Naive thymus-derived CD4-positive, alpha-beta T cell (primary cell): ENCODE data around the gene PARP1. TPM values are rescaled to one million over a fixed set of nuclear protein-coding genes. Genes with fewer than 3 reads are reported as not detected.

Experiments
- ATAC-seq: fragments of 150-1000 bp; cut with Tn5 transposase; 2 replicates; pipeline ENCODE4 v1.10.0; 2021; ENCODE audit warnings: mild to moderate bottlenecking, moderate library complexity
- CTCF ChIA-PET: fragments of 350-600 bp; sonication (Branson Sonifier 250); formaldehyde crosslinking; loops from one replicate; lab custom pipeline; 2021; ENCODE audit warnings: antibody characterized with exemption; lab: Charles Lee
- POLR2A ChIA-PET: fragments of 350-600 bp; sonication (Branson Sonifier 250); formaldehyde crosslinking; loops from one replicate; lab custom pipeline; 2021; ENCODE audit warnings: antibody characterized with exemption, inconsistent platforms; lab: Charles Lee
- DNase-seq, 9 donors: peaks; one replicate each; pipeline versions ENCODE4 v3.0.0 to v3.0.0-alpha.2; 2020 to 2022; ENCODE audit warnings: mixed read lengths in 1 of 9
- H3K27ac ChIP-seq: one replicate; pipeline ENCODE4 v1.7.0; 2013; ENCODE audit warnings: mild to moderate bottlenecking, low read depth, low read length, moderate library complexity
- H3K27me3 ChIP-seq, 2 donors: one replicate each; pipeline ENCODE4 v1.7.0; 2013; ENCODE audit warnings: low read length in 2 of 2, mild to moderate bottlenecking in 2 of 2, moderate library complexity in 2 of 2; ENCODE audit not compliant: control insufficient read depth in 2 of 2, insufficient read depth in 2 of 2
- H3K36me3 ChIP-seq, 3 experiments: 1 replicate in 2 of 3; 2 replicates in 1 of 3; pipeline ENCODE4 v1.7.0; 2013; ENCODE audit warnings: low read length in 3 of 3, mild to moderate bottlenecking in 3 of 3, moderate library complexity in 1 of 3; ENCODE audit not compliant: insufficient read depth in 3 of 3, control insufficient read depth in 2 of 3
- H3K4me1 ChIP-seq, 2 donors: one replicate each; pipeline ENCODE4 v1.7.0; 2013; ENCODE audit warnings: low read length in 2 of 2, mild to moderate bottlenecking in 2 of 2, moderate library complexity in 1 of 2; ENCODE audit not compliant: control insufficient read depth in 2 of 2, insufficient read depth in 2 of 2
- H3K4me3 ChIP-seq: 2 replicates; pipeline ENCODE4 v1.7.0; 2013; ENCODE audit warnings: mild to moderate bottlenecking, low read length
- H3K9me3 ChIP-seq, 3 experiments: 1 replicate in 2 of 3; 2 replicates in 1 of 3; pipeline ENCODE4 v1.7.0; 2013; ENCODE audit warnings: low read length in 3 of 3; ENCODE audit not compliant: control insufficient read depth in 2 of 3
- H3K27ac Mint-ChIP-seq, 9 donors: one replicate each; pipeline ENCODE4 v1.8.0; 2020 to 2022; ENCODE audit warnings: mixed read lengths in 9 of 9, mild to moderate bottlenecking in 8 of 9, moderate library complexity in 5 of 9, inconsistent platforms in 2 of 9
- H3K27me3 Mint-ChIP-seq, 5 donors: one replicate each; pipeline ENCODE4 v1.8.0; 2021 to 2022; ENCODE audit warnings: mixed read lengths in 5 of 5, mild to moderate bottlenecking in 1 of 5
- H3K36me3 Mint-ChIP-seq, 5 donors: one replicate each; pipeline ENCODE4 v1.8.0; 2020 to 2022; ENCODE audit warnings: mixed read lengths in 5 of 5, mild to moderate bottlenecking in 3 of 5, inconsistent platforms in 1 of 5
- H3K4me1 Mint-ChIP-seq, 7 donors: one replicate each; pipeline ENCODE4 v1.8.0; 2020 to 2022; ENCODE audit warnings: mixed read lengths in 7 of 7, mild to moderate bottlenecking in 3 of 7, inconsistent platforms in 1 of 7
- H3K4me3 Mint-ChIP-seq, 10 donors: one replicate each; pipeline ENCODE4 v1.8.0; 2020 to 2022; ENCODE audit warnings: mild to moderate bottlenecking in 10 of 10, mixed read lengths in 10 of 10, moderate library complexity in 6 of 10, inconsistent platforms in 2 of 10
- H3K9me3 Mint-ChIP-seq, 11 donors: one replicate each; pipeline ENCODE4 v1.8.0; 2020 to 2022; ENCODE audit warnings: mixed read lengths in 11 of 11, mild to moderate bottlenecking in 4 of 11, inconsistent platforms in 1 of 11, moderate library complexity in 1 of 11
- intact Hi-C, 2 donors: fragments of 100-400 bp; cut with micrococcal nuclease; formaldehyde crosslinking; loops; one replicate each; pipeline ENCODE4 v1.15.1; 2023
- polyA plus RNA-seq, 2 donors: library from polyadenylated mRNA; unstranded; fragments of 300-500 nt; fragmentation: Illumina TruSeq; gene quantifications; one replicate each; pipeline ENCODE4 v1.2.3, GENCODE V29; 2021
- total RNA-seq, 6 experiments: library from RNA in 5 of 6; stranded (reverse) in 5 of 6; gene quantifications; 1 replicate in 5 of 6; 2 replicates in 1 of 6; pipeline ENCODE4 v1.2.3 and lab custom pipeline; 2021 to 2026

Gene PARP1
- total and polyA plus RNA-seq, 7 experiments from 2014 or later: 63.6 to 165 (median 89.3) TPM

- H3K36me3 ChIP-seq: no peaks in the 10 kb centered on the region
- H3K9me3 ChIP-seq: no peaks in the 10 kb centered on the region
- peaks cover 0 to 5% of the 10 kb centered on the region in 2 donors for H3K4me1 ChIP-seq
- CTCF ChIA-PET: interaction anchor here (0.6 kb wide), 1 partner anchor 139 kb away, joined by 5 read pairs; no protein-coding TSS in a partner anchor
- no peak for DNase-seq
- H3K9me3 Mint-ChIP-seq: no peaks in the 10 kb centered on the region
- intact Hi-C loops: no loop called here
- POLR2A ChIA-PET: no interaction called here
- ATAC-seq: no peak
- peak overlapping the region in 1 of 9 donors; percentile 57 for H3K27ac Mint-ChIP-seq
- no peaks in the 10 kb centered on the region for H3K27me3 ChIP-seq
- H3K4me3 Mint-ChIP-seq: peak overlapping the region in 1 of 10 donors; percentile 7
- H3K4me1 Mint-ChIP-seq: peaks cover 2 to 8% (median 5%) of the 10 kb centered on the region in 7 donors
- H3K4me3 ChIP-seq: no peak overlapping the region
- H3K27me3 Mint-ChIP-seq: peaks cover 0 to 16% (median 0%) of the 10 kb centered on the region in 5 donors
- H3K36me3 Mint-ChIP-seq: peaks cover 0 to 2% (median 0%) of the 10 kb centered on the region in 5 donors
- no peak overlapping the region for H3K27ac ChIP-seq
Observed at GRCh38 chr1:226411619-226412018, 3.7 kb upstream of the PARP1 start.

DNA sequence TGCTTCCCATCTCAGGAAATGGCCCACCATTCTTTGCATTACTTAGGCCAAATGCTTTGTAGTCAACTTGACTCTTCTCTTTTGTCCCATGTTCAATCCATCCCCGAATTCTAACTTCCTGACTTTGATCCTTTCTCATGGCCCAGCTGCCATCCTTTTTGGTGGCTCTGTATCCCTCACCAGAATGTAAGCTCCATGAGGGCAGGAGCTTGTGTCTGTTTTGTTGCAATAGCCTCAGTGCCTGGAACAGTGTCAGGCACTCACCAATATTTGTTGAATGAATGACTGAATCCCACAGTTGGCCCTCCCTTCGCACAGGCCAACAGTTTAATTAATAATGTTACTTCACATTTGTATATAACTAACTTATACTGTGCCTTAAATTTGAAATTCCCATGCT lies 3.1 kb upstream of the PARP1 start:
- H3K27ac Mint-ChIP-seq: no peak overlapping the region

DNA sequence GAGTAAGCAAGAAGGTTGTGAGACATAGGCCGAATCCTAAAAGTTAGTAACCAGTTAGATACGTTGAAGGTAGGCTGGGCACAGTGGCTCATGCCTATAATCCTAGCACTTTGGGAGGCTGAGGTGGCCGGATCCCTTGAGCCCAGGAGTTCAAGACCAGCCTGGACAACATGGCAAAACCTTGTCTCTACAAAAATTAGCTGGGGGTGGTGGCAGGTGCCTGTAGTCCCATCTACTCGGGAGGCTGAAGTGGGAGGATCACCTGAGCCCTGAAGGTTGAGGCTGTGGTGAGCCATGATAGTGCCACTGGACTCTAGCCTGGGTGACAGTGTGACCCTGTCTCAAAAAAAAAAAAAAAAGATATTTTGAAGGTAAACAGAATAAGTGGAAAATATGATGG lies 1.5 kb upstream of the PARP1 start:
- H3K9me3 Mint-ChIP-seq: no peaks in the 10 kb centered on the region
- H3K27me3 Mint-ChIP-seq: peaks cover 0 to 11% (median 0%) of the 10 kb centered on the region in 5 donors
- no peak overlapping the region for H3K4me3 Mint-ChIP-seq
- peaks cover 24 to 30% (median 27%) of the 10 kb centered on the region in 7 donors for H3K4me1 Mint-ChIP-seq
- H3K36me3 ChIP-seq: no peaks in the 10 kb centered on the region
- H3K4me3 ChIP-seq: no peak overlapping the region
- peaks cover 0 to 2% (median 0%) of the 10 kb centered on the region in 5 donors for H3K36me3 Mint-ChIP-seq
- DNase-seq (no peak), ATAC-seq (no peak)
- intact Hi-C loops: loop anchor here (2.0 to 10.0 kb wide), 13 partner anchors 138 to 1733 kb away; partner anchors contain the start of genes ITPKB (in 2 of the 2), SDE2 (in 2 of the 2), SRP9 (in 2 of the 2) and ACBD3 (in 1 of the 2)
- no peaks in the 10 kb centered on the region for H3K9me3 ChIP-seq
- no peak overlapping the region for H3K27ac ChIP-seq
- H3K27ac Mint-ChIP-seq: peak overlapping the region in 3 of 9 donors; percentile 68 to 93 (median 84)
- H3K27me3 ChIP-seq: no peaks in the 10 kb centered on the region
- ChIA-PET POLR2A (interaction anchor here (0.6 to 1.5 kb wide), 2 partner anchors 48 to 217 kb away, joined by 3 read pairs; no protein-coding TSS in a partner anchor), CTCF (interaction anchor here (0.6 to 2.4 kb wide), 3 partner anchors 16 to 39 kb away, joined by 3 to 15 read pairs (median 14); no protein-coding TSS in a partner anchor)
- H3K4me1 ChIP-seq: peaks cover 21 to 22% of the 10 kb centered on the region in 2 donors

More for the DNA sequence above, 3.1 kb upstream of the PARP1 start:
- Histone ChIP-seq H3K4me3 (no peak overlapping the region), H3K9me3 (no peaks in the 10 kb centered on the region), H3K27me3 (no peaks in the 10 kb centered on the region), H3K27ac (no peak overlapping the region), H3K36me3 (no peaks in the 10 kb centered on the region), H3K4me1 (peaks cover 6 to 11% of the 10 kb centered on the region in 2 donors)
- Mint-ChIP-seq H3K4me1 (peaks cover 9 to 14% (median 11%) of the 10 kb centered on the region in 7 donors), H3K27me3 (peaks cover 0 to 11% (median 0%) of the 10 kb centered on the region in 5 donors), H3K4me3 (no peak overlapping the region), H3K9me3 (no peaks in the 10 kb centered on the region), H3K36me3 (peaks cover 0 to 2% (median 0%) of the 10 kb centered on the region in 5 donors)
- no peak for DNase-seq
- POLR2A ChIA-PET: no interaction called here
- no peak for ATAC-seq
- intact Hi-C loops: no loop called here
- CTCF ChIA-PET: interaction anchor here (0.6 kb wide), 1 partner anchor 139 kb away, joined by 5 read pairs; no protein-coding TSS in a partner anchor

GRCh38 chr1:226408285-226409184 lies 642 bp upstream of the PARP1 start:
- intact Hi-C loops: loop anchor here (1.0 to 10.0 kb wide), 16 partner anchors 17 to 1734 kb away; partner anchors contain the start of genes ACBD3 (in 2 of the 2), ITPKB (in 2 of the 2), SDE2 (in 2 of the 2) and SRP9 (in 2 of the 2)
- peak overlapping the region; percentile 68 to 93 (median 88) for H3K27ac Mint-ChIP-seq
- H3K4me1 Mint-ChIP-seq: peaks cover 33 to 39% (median 35%) of the 10 kb centered on the region in 7 donors

GRCh38 chr1:226407199-226407496 lies 745 bp downstream of the PARP1 start:
- intact Hi-C loops: loop anchor here (1.0 to 10.0 kb wide), 18 partner anchors 18 to 1735 kb away; partner anchors contain the start of genes COQ8A (in 2 of the 2), ITPKB (in 2 of the 2), LIN9 (in 2 of the 2) and SRP9 (in 2 of the 2)
- peaks cover 23 to 30% of the 10 kb centered on the region in 2 donors for H3K4me1 ChIP-seq
- ATAC-seq: peak; percentile 33

More at GRCh38 chr1:226408285-226409184, 642 bp upstream of the PARP1 start:
- Histone ChIP-seq H3K27ac (peak overlapping the region; percentile 74), H3K9me3 (no peaks in the 10 kb centered on the region), H3K4me3 (peak overlapping the region; percentile 82), H3K27me3 (no peaks in the 10 kb centered on the region), H3K36me3 (no peaks in the 10 kb centered on the region), H3K4me1 (peaks cover 23 to 30% of the 10 kb centered on the region in 2 donors)
- Mint-ChIP-seq H3K4me3 (peak overlapping the region; percentile 81 to 99 (median 92)), H3K27me3 (peaks cover 0 to 7% (median 0%) of the 10 kb centered on the region in 5 donors), H3K36me3 (peaks cover 0 to 2% (median 0%) of the 10 kb centered on the region in 5 donors), H3K9me3 (no peaks in the 10 kb centered on the region)
- no peak for DNase-seq
- CTCF ChIA-PET: interaction anchor here (0.5 to 2.5 kb wide), 16 partner anchors 8 to 420 kb away, joined by 3 to 15 read pairs (median 5); no protein-coding TSS in a partner anchor
- no peak for ATAC-seq
- POLR2A ChIA-PET: interaction anchor here (0.6 to 2.7 kb wide), 15 partner anchors 12 to 532 kb away, joined by 3 to 29 read pairs (median 4); partner anchors contain the start of genes COQ8A, H3-3A, LIN9 and SDE2

More at GRCh38 chr1:226407199-226407496, 745 bp downstream of the PARP1 start:
- Histone ChIP-seq H3K36me3 (peaks cover 0 to 8% (median 3%) of the 10 kb centered on the region in 3 experiments), H3K4me3 (peak overlapping the region; percentile 82), H3K27ac (peak overlapping the region; percentile 74), H3K9me3 (no peaks in the 10 kb centered on the region), H3K27me3 (no peaks in the 10 kb centered on the region)
- Mint-ChIP-seq H3K27ac (peak overlapping the region; percentile 68 to 96 (median 91)), H3K27me3 (no peaks in the 10 kb centered on the region), H3K4me3 (peak overlapping the region; percentile 89 to 99 (median 94)), H3K36me3 (peaks cover 0 to 7% (median 4%) of the 10 kb centered on the region in 5 donors), H3K4me1 (peaks cover 42 to 52% (median 45%) of the 10 kb centered on the region in 7 donors), H3K9me3 (no peaks in the 10 kb centered on the region)
- ChIA-PET POLR2A (interaction anchor here (0.7 to 2.7 kb wide), 12 partner anchors 13 to 533 kb away, joined by 3 to 29 read pairs (median 4); partner anchors contain the start of genes COQ8A, LIN9 and SDE2), CTCF (interaction anchor here (0.7 to 2.5 kb wide), 10 partner anchors 9 to 283 kb away, joined by 3 to 15 read pairs (median 6); no protein-coding TSS in a partner anchor)
- peak in 1 of 9 donors; percentile 38 for DNase-seq
